ENCODE measurements around the gene TPSD1. TPM values are rescaled to one million over a fixed set of nuclear protein-coding genes. Genes with fewer than 3 reads are reported as not detected.
"Not testable (repeated sequence)": the region's sequence is repeated elsewhere in the genome, so short reads cannot be mapped to it uniquely, and the experiment has no call there.

TPSD1 gene
- not detected in 3 replicates for polyA plus RNA-seq
- not detected for polyA plus RNA-seq (2011; ENCODE audit: low read depth)
- not detected in 2 replicates for polyA plus RNA-seq (2011; cell fraction: cytosol; rRNA removed)
- polyA plus RNA-seq (2011; cell fraction: nucleus; rRNA removed), result not detected in 2 replicates
- polyA plus RNA-seq (2012; ENCODE audit: low replicate concordance), result not detected in 2 replicates
- polyA minus RNA-seq, result not detected in 3 replicates
- not detected for polyA minus RNA-seq (2011; cell fraction: cytosol; rRNA and poly(A)+ RNA removed)
- not detected in 2 replicates for polyA minus RNA-seq (2011; cell fraction: nucleus; rRNA and poly(A)+ RNA removed)

DNA sequence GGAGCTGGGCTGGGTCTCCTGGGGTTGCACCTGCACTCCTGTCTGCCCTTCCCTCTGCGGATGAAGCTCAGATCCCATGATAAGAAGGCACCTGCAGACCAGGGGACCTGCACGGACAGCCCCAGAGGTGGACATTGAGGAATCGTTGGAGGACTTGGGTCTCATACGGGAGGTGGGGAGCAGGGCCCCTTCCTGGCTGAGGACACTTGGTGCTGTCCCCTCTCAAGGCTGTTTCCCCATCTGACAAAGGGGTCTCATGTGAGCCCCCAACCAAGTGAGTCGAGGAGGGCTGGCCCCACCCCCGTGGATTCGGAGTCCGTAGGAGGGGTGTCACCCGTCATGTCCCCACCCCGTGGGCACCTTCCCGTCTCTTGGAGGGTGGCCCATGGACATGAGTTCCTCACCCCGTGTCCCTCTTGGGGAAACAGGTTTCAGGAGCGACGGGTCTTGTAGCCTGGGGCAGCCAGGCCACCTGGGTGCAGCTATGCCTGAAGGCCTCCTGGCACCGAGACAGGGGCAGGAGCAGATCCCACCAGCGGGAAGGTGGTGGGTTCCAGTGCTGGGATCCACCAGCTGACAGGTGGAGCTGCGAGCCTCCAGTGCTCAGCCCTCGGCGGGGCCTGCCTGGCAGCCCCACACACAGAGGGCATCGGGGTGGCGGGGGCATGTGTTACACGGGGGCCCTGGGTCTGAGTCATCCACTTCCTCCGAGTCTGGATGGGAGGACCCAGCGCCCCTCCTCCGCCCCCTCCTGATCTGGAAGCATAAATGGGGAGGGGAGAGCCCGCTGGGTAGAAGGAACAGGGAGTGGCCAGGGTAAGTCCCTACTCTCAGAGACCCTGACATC, at the start of gene TPSD1:
Gene TPSD1, plus strand, starts transcription at position 794 of the 847 bp plus-strand sequence. CDS start 212 bp downstream, outside the sequence.
- dilution Hi-C loops (cut with MboI; ENCODE audit: extremely low pct_ligation_motif_present, low sequenced_read_pairs); H3K9me1 ChIP-seq (ENCODE audit: control insufficient read depth, extremely low read depth, insufficient read depth, low read length); FAIRE-seq; H3K79me2 ChIP-seq (ENCODE audit: control insufficient read depth, insufficient read depth, low read length); H4K20me1 ChIP-seq (ENCODE audit: control insufficient read depth, extremely low read depth, insufficient read depth, low read length); DNase-seq (ENCODE audit: low read depth, low spot score); H3K9ac ChIP-seq (ENCODE audit: control insufficient read depth, extremely low read depth, insufficient read depth, low read length); H3K4me3 ChIP-seq (ENCODE audit: control insufficient read depth in 2 of 3, extremely low read depth in 1 of 3, insufficient read depth in 2 of 3, low read depth in 1 of 3, low read length in 3 of 3); H3K9me3 ChIP-seq (ENCODE audit: control insufficient read depth, low read depth, low read length); H3K36me3 ChIP-seq (ENCODE audit: control insufficient read depth in 2 of 2, extremely low read depth in 1 of 2, insufficient read depth in 2 of 2, low read length in 2 of 2); H2AFZ ChIP-seq (ENCODE audit: control insufficient read depth, low read length); H3K4me1 ChIP-seq (ENCODE audit: control insufficient read depth, extremely low read depth, insufficient read depth, low read length); H3K27ac ChIP-seq (ENCODE audit: control insufficient read depth, insufficient read depth, low read length); H3K4me2 ChIP-seq (ENCODE audit: control insufficient read depth, extremely low read depth, insufficient read depth, low read depth, low read length): not testable (repeated sequence)
- H3K27me3 ChIP-seq (ENCODE audit: control insufficient read depth, extremely low read depth, insufficient read depth, low read length), result peaks cover 17% of the 10 kb centered on the region

DNA sequence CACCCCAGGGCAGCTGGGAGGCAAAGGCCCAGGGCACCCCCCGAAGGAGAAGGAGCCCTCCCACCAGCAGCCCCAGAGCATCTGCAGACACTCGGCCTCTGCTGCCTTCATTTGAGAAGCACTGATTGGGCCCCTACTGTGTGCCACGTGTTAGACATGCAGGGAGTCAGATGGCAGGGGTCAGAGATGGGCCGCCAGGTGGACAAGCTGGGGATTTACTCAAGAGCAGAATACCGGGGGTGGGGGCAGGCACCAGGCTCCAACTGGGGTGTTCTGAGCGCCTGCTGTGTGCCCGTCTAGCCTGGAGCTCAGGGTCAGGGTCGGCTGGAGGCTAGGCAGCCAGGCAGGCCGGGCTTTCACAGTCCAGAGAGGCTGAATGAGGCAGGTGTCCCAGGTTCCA, 49.5 kb upstream of the TPSD1 start:
- Histone ChIP-seq H3K4me2 (ENCODE audit: control insufficient read depth, extremely low read depth, insufficient read depth, low read depth, low read length) (no peak overlapping the region), H3K4me1 (ENCODE audit: control insufficient read depth, extremely low read depth, insufficient read depth, low read length) (no peaks in the 10 kb centered on the region), H3K9me1 (ENCODE audit: control insufficient read depth, extremely low read depth, insufficient read depth, low read length) (no peaks in the 10 kb centered on the region), H4K20me1 (ENCODE audit: control insufficient read depth, extremely low read depth, insufficient read depth, low read length) (no peaks in the 10 kb centered on the region), H3K36me3 (ENCODE audit: control insufficient read depth in 2 of 2, extremely low read depth in 1 of 2, insufficient read depth in 2 of 2, low read length in 2 of 2) (no peaks in the 10 kb centered on the region), H3K9ac (ENCODE audit: control insufficient read depth, extremely low read depth, insufficient read depth, low read length) (no peak overlapping the region), H3K27ac (ENCODE audit: control insufficient read depth, insufficient read depth, low read length) (no peak overlapping the region), H3K9me3 (ENCODE audit: control insufficient read depth, low read depth, low read length) (no peaks in the 10 kb centered on the region), H3K4me3 (ENCODE audit: control insufficient read depth in 2 of 3, extremely low read depth in 1 of 3, insufficient read depth in 2 of 3, low read depth in 1 of 3, low read length in 3 of 3) (no peak overlapping the region), H2AFZ (ENCODE audit: control insufficient read depth, low read length) (no peak overlapping the region), H3K79me2 (ENCODE audit: control insufficient read depth, insufficient read depth, low read length) (no peaks in the 10 kb centered on the region), H3K27me3 (ENCODE audit: control insufficient read depth, extremely low read depth, insufficient read depth, low read length) (peaks cover 23% of the 10 kb centered on the region)
- TF ChIP-seq EZH2 (IDR thresholded peaks at IDR 0.05; ENCODE audit: low read length), result no peak
- TF ChIP-seq, protein P1, sequence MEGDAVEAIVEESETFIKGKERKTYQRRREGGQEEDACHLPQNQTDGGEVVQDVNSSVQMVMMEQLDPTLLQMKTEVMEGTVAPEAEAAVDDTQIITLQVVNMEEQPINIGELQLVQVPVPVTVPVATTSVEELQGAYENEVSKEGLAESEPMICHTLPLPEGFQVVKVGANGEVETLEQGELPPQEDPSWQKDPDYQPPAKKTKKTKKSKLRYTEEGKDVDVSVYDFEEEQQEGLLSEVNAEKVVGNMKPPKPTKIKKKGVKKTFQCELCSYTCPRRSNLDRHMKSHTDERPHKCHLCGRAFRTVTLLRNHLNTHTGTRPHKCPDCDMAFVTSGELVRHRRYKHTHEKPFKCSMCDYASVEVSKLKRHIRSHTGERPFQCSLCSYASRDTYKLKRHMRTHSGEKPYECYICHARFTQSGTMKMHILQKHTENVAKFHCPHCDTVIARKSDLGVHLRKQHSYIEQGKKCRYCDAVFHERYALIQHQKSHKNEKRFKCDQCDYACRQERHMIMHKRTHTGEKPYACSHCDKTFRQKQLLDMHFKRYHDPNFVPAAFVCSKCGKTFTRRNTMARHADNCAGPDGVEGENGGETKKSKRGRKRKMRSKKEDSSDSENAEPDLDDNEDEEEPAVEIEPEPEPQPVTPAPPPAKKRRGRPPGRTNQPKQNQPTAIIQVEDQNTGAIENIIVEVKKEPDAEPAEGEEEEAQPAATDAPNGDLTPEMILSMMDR (optimal IDR thresholded peaks at IDR 0.05 in 1 of 3, IDR thresholded peaks at IDR 0.05 in 1 of 3, conservative IDR thresholded peaks at IDR 0.05 in 1 of 3; ENCODE audit: extremely low read depth in 1 of 3, insufficient read depth in 2 of 3, low read length in 3 of 3), result no peak
- FAIRE-seq (no peak), DNase-seq (ENCODE audit: low read depth, low spot score) (no peak)
- dilution Hi-C loops (cut with MboI; ENCODE audit: extremely low pct_ligation_motif_present, low sequenced_read_pairs), result no loop called here
